Stimulated activated CD8-positive, alpha-beta memory T cell treated with anti-CD3 and anti-CD28 coated beads, Interleukin-15, amount 100 ng/mL, for 48 hours (primary cell): ENCODE measurements around the gene DTHD1.
A peak's percentile ranks its signal among the peaks of the same experiment; 100 is the strongest.

Experiments
- DNase-seq, 2 donors: peaks; one replicate each; pipeline ENCODE4 v3.0.0-alpha.2; 2020; ENCODE audit warnings: low read depth in 2 of 2

DTHD1 gene

DNA sequence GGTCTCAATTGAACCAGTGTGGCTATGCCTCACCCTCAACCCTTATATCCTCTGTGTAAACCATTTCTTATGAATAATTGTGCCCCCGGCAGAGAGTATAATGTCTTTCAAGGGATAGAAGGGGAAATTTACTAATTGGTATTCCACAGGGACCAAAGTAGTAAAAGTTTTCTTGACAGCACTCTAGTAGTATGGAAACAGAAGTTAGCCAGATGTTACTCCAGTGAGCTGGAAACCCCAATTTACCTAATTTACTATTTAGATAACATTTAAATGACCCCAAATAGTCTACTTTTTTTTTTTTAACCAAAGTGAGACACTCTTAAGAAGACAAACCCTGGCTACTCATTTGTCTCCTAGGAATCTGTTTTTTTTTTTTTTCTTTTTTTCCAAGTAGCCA lies 32.3 kb downstream of the DTHD1 start:
- DNase-seq, result no peak

DNA sequence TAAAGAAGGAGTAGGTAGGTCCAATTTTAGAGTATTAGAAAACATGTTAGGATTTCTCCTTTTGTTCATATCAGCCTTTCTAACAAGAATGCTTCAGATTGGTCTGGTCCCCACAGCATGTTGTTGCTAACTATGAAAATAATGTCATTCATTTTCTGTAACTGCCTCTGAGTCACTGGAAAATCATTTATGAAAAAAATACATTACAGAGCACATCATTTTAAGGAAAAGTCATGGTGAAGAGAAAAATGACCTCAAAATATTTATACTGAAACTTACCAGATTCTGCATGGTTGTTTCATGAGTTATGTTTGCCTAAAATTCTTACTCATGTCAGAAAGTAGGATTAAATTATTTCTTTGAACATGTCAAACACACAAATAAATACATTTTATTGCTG lies 35.2 kb downstream of the DTHD1 start:
- no peak for DNase-seq

DNA sequence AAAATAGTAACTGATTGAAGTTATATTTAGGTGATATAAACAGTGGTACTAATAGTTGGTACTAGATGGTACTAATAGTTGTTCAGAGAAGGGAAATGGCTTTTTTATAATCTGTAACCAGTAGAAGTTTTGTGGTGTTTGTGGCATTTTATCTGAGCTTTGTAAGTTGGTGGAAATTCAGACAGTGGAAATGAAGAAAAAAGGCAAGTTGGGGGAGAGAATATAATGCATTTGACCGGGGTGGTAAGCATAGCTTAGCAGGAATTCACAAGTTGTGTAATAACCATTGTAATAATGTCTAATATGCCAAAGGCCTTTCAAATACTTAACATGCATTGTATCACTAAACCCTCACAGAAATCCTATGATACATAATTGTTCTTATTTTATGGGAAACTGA lies 36.3 kb downstream of the DTHD1 start:
- DNase-seq, result no peak

DNA sequence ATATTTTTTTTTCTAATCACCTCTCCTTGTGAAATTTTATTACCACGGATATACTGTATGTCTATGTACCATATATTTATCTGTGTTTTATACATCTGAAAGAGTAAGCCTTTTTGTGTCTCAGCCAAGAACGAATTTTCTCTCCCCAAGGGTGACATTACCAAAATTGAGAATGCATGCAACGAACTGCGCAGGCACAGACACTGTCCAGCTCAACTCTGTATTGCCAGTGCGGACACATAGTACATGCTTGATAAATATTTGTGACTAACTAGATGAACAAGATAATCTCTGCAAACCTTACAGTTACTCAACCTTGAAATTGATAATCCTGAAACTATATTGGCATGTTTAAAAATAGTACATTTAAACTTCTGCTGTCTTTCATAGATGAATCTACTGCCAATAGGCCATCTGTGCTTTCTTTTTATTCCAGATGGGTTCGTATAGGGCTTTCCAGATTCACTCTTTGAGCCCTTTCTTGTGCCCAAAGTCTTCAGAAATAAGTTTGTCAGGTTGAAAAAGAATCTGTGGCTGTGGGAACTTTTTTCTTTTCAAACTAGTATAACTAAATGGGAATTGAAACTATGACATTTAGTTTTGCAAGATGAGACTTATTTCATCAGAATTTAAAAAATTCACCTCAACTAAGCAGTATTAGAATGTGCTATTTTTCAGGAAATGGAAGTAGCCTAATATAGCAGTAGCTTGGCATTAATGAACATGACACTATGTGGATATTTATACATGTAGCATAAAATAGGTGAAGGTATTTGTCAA lies 38.9 kb downstream of the DTHD1 start:
- DNase-seq, result no peak

DNA sequence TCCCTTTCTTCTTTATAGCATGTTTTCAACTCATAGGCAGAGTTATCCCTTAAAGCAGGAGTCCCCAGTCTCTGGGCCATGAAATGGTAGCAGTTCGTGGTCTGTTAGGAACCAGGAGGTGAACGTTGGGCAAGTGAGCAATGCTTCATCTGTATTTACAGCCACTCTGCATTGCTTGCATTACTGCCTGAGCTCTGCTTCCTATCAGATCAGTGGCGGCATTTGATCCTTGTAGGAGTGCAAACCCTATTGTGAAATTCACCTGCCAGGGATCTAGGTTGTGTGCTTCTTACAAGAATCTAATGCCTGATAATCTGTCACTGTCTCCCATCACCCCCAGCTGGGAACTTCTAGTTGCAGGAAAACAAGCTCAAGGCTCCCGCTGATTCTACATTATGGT lies 39.8 kb downstream of the DTHD1 start:
- DNase-seq, result no peak

DNA sequence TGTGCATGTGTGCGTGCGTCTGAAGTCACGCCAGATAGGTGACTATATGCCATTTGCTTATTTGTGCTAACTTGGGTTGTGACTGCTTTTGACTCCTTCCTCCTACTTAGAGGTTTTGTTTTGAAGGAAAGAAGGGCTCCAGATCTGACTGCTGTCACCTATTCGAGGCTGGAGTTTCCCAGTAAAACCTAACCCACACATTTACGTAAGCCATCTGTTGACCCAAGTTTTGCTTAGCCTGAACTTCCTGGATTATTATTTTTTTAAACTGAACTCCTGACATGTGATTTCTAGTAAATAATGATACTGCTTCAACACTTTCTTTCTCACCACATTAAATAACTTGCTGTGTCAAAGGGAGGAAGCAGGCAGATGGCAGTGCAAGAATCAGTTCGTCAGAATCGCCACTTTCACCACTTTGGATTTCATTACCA lies 41.5 kb downstream of the DTHD1 start:
- peak in 1 of 2 donors; percentile 32 for DNase-seq

DNA sequence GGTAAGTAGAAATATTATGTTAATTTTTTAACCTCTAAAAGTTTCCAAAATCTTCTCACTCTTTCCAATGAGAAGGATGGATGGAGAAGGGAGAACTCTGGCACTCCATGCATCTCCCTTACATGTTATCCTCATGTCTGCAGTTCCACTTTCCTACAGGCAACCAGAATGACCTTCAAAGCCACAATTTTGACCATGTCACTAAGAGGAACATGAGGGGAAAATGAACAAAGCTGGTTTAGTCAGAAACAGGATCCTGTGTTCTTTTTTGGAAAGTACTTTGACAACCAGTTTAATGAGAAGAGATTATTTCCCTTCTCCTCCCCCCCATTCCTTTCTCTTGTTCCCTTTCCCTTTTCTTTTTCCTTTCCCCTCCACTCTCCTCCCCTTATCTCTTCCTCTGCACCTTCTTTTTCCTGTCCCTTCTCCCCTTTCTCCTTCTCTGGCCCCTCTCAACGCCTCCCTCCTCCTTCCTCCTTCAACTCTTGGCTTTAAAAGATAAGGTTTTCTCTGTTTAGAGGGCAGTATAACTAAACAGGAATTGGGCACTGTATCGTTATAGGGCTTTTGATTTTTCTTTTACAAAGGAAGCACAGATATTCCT lies 42.5 kb downstream of the DTHD1 start:
- no peak for DNase-seq

DNA sequence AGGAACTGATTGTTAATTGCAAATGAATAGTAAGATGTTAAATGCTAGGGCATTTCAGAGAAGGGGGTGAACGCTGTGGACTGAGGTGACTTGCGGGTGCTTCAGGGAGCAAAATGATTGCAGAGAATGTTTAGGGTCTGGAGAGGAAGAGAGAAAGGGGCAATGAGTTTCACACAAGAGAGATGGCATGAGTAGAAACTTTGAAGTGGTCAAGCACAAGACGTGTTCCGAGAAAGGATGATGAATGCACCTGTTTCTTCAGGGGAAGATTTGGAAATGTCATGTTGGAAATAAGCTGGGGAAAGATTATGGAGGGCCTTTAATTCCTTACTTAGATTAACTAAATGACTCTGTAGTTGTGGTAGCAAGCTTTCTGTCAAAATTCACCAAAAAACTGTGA lies 43.4 kb downstream of the DTHD1 start:
- no peak for DNase-seq

DNA sequence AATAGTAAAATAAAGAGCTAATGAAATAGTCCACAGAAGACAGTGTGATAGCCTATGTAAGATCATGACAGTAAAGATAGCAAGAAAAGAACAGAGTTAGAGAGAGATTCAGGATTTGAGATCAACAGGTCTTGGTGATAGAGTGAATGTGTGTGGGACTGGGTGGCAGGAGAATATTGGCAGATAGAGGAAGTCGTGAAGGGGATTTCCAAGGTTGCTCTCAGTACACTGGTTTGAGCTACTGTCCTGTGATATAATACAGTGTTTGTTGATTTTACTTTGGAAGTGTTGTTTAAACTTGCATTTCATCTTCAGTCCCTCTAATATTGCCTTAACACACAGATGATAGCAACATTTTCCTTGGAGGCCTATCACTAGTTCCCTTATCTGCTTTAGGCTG lies 44.1 kb downstream of the DTHD1 start:
- DNase-seq, result no peak

DNA sequence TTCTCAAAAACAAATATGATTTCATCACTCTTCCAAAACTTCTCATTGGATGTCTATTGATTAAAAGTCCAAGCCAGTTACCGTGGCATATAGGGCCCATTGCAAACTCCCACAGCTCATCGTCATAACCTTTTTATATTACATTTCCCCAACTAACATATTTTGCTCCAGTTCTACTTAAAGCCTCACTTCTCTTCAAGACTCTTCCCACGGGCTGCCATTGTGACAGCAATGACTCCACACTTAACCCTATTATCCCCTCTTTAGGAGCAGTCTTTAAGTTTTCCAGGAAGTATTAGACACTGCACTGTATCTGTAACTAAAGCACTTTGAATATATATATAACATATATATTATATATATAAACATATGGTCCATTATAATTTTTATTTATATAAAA lies 44.5 kb downstream of the DTHD1 start:
- no peak for DNase-seq

DNA sequence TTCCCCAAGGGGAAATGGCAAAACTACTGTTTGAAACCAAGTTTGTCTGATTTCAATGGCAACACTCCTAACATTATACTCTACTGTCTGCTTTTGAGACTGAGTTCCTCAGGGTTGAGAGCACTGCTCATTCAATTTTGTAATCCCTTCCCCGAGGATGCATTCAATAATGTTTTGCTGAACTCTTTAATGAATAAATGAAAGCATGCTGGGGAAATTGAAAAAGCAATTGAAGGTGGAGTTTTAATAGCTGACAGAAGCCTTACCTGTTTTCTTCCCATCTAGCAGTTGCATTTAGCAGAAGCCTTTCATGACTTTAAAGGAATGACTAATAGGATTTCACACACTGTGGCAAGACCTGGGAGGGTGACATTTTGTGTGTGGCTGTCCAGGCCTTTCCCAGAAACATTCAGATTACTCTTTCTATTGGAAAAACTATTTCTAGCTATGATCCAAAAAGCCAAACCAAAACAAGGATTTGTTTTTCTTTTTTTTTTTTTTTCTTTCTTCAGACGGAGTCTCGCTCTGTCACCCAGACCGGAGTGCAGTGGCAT lies 45.1 kb downstream of the DTHD1 start:
- DNase-seq, result no peak

DNA sequence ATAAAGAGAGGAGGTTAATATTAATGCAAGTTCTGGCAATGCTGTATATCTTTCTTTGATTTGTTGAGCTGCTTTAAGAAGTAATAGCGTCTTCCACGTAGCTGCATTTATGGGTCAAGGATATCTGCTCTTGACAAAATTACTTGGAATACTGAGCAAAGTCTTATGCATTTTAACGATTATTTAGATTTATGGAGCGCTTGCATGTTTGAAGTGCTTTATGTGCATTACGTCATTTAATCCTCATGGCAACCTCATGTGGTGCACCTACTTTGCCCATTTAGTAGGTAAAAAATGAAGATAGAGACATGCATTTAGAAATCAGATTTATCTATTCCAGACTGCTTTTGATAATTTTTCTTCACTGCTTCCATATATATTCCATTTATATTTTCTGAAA lies 46.0 kb downstream of the DTHD1 start:
- DNase-seq, result no peak

DNA sequence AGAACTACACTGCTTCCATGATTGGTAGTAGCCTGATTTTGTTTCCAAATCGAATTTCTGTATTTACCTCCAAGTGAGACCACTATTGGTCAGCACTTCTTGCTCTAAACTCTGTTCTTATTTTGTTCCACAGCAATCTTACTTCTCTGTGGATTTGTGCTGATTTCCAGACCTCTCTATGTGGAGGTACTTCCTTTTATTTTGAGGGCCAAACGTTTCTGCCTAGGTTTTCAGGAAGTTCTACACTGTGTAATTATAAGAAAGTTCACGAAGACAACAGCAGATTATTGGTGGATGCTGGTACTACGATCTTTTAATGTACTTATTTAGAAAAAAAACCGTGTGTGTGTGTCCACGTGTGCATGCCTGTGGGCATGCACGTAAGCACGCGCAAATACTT lies 46.7 kb downstream of the DTHD1 start:
- DNase-seq, result no peak

DNA sequence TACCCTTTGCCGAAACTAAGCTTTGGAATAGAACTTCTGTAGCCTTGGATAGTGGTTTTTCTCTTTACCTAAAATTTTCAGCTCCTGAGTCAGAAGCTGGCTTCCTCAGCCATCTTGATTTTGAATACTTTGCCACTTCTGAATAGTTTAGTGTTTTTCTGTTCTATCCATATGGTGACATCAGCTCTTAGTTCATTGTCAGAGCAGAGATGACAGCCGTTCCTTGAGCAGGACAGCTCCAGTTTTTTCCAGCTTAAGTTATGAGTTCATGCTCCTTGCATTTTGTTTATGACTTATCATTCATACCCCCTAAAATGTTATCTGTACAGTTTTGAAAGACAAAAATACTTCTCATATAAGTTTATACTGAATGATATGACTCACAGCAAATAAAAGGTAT lies 47.8 kb downstream of the DTHD1 start:
- DNase-seq, result no peak

DNA sequence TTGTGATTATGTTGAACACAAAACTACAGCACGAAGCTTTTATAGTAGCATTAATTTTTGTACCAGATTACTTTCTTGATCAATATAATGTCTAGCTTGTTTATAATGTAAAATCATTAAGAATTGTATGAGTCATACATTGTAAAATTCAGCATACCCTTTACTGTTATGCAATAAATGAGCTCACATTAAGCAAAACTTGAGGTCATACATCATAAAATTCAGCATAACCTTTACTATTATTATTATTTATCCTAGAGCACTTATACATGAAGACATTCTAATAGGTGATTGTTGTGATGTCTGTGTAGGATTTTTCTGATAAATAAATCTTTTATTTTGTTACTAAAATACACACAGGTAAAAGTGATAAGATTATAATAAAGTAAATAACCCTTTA lies 49.4 kb downstream of the DTHD1 start:
- no peak for DNase-seq

DNA sequence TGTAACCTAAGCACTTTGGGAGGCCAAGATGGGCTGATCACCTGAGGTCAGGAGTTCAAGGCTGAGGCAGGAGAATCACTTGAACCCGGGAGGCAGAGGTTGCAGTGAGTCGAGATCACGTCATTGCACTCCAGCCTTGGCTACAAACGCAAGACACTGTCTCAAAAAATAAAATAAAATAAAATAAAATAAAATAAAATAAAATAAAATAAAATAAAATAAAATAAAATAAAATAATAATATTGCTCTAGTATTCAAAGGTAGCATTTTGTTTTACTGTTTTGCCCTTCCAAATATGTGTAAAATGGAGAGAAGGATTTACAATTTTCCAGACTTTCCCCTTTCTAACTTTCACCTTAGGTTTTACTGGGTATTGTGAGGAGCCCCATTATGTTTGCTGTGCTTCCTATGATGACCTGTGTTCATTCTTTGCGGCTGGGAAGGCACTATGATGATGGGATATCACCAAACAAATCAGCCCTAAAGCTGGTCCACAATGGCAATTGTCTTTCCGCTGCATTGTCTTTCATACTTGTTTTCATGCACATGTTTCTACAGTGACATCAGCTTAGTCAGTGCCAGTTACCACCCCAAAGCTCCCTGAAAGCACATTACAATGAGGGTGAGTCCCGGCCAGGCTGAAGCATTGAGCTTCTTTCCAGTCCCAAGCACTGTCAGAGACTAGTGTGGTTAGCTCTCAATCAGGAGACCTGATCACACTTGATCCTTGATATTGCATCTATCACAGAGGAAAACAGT lies 50.8 kb downstream of the DTHD1 start:
- DNase-seq, result no peak

DNA sequence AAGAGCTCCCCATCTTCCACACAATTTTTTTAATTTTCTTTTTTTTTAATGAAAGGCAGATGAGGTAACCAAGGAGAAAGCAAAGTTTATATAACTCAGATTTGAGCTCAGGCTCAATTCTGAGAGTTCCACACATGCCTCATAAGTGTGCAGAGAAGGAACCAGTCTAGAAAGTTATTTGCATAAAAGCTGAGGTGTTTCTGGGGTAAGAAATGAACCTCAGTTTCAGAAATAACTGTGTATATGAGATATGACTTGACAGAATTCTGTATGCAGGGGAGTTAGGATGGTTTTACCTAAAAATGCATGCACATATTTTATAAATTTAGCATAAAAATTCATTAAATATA lies 51.3 kb downstream of the DTHD1 start:
- DNase-seq, result no peak

DNA sequence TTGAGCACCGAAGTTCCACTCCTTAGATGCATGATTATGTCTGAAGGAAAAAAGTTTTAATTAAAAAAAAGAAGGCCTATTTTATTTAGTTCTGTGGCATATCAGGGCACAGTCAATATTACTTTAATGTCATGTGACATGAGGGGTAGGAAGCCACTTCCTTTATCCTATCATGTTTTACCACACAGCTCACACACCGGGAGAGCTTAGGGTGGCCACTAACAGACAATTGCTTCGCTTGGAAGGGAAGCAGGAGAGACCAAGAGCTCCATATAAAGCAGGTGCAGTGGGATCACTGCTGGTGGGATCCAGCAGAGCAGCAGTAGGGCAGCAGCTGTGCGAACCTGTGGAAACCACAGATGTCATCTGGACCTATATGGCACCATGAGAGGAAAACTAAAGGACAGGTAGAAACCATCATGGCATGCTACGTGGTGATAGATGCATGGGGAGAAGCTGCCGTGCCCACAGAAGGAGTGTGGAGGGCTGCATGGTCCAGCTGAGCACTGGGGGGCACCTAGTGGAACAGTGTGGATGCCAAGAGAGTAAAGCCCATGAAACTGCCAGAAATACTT lies 52.0 kb downstream of the DTHD1 start:
- DNase-seq, result no peak

DNA sequence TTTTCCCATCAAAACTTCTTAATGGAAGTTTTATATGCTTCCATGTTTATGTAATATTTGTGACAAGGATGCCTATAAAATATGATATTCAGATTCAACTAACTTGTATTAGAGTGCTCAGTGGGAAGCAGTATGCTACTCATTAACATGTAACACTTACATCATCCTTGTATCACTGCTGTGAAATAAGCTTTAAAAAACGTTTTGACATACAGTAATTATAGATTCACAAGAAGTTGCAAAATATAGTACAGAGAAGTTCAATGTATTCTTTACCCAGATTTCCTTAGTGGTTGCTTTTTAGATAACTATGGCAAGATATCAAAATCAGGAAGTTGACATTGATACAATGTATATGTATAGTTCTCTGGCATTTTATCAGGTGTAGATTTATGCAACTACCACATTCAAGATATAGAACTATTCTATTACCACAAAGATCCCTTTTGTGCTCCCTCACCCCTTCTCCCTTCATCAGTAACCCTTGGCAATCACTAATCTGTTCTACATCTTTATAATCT lies 56.3 kb downstream of the DTHD1 start:
- DNase-seq, result no peak

DNA sequence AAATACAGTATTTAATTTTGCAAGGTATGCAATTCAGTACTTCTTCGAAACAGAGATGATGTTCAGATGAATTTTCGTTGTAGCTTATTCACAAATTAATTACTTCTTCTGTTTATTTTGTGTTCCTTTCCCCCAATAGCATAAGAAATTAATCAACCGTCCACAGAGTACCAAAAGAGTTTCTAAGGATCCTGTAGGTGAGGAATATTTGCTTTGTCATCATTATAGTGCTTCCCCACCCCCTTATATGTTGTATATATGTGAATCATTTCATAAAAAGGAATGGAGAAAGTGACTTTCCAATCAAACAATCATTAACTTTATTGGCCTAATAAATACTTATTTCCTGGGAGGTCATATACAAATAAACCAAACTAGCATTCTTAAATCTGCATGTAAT lies 57.6 kb downstream of the DTHD1 start:
- no peak for DNase-seq

DNA sequence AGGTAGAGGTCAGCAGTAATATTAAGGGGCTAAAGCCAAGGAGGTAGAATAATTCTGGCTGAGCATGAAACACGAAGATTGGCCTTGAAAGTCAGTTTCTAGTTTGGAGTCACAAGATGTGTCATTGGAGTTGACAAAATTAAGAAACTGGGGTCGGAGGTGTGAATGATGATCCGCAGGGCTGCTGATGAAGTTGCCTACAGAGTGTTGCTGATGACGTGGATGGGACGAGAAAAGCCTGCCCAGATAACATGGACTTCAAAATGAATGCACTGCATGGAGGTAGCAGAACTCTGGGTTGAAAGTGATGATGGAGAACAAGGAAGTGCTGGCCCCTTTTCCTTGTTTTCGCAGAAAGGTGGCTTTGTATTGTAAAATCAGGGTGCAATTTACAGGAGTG lies 60.5 kb downstream of the DTHD1 start:
- no peak for DNase-seq

DNA sequence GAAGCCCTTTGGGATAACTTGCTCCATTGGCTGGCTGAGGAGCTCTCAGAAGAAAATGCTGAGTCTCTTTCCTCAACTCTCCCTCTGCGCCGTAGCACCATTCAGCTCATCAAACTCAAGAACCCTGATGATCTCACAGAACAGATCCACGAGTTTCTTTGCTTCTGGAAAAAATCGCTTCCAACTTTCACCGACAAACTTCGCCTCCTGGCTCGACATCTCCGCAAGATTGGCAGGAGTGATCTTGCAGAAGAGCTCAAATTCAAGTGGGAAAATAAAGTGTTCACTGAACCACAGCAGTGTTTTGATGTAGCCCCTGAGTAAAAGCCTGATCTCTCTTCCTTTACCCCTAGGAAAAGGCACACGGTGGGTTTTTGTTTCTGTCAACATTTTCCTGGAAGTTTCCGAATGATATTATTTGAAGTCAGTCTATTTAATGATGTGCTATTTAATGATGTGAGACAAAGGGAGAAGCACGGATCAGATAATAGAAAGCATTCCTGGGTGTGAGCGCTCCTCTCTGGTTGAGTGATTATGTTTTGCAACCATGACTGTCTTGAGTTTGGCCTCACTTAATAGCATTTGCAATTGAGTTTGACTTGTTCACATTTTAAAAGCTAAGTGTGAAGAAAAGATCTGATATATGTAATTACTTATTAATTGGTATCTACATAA lies 62.2 kb downstream of the DTHD1 start:
- DNase-seq, result no peak
